Loucy (cell line): ENCODE data around the gene TMEM43.

ENCODE experiments used
- H2AFZ ChIP-seq: fragments of 200-600 bp; sonication (generic); 2 replicates; pipeline ENCODE4 v1.6.0; 2016; ENCODE audit warnings: antibody characterized with exemption, mild to moderate bottlenecking, low read length, moderate library complexity
- H3F3A ChIP-seq: fragments of 200-600 bp; 2 replicates; pipeline ENCODE4 v1.6.0; 2016; ENCODE audit warnings: antibody characterized with exemption, low read depth, mild to moderate bottlenecking
- H3K27me3 ChIP-seq: fragments of 200-600 bp; sonication (generic); 2 replicates; pipeline ENCODE4 v1.6.1; 2014; ENCODE audit warnings: low read length, mild to moderate bottlenecking; ENCODE audit not compliant: insufficient read depth, poor library complexity, severe bottlenecking
- H3K36me3 ChIP-seq: fragments of 200-600 bp; sonication (generic); 2 replicates; pipeline ENCODE4 v1.6.1; 2016; ENCODE audit warnings: low read length; ENCODE audit not compliant: insufficient read depth
- H3K4me1 ChIP-seq: fragments of 200-600 bp; sonication (generic); 2 replicates; pipeline ENCODE4 v1.5.1; 2014; ENCODE audit warnings: low read length, mild to moderate bottlenecking; ENCODE audit not compliant: insufficient read depth, poor library complexity, severe bottlenecking
- H3K4me2 ChIP-seq: fragments of 200-600 bp; sonication (generic); 2 replicates; pipeline ENCODE4 v1.6.0; 2014; ENCODE audit warnings: antibody characterized with exemption, low read length, low read depth, mild to moderate bottlenecking; ENCODE audit not compliant: poor library complexity, severe bottlenecking
- H3K4me3 ChIP-seq: fragments of 200-600 bp; sonication (generic); 2 replicates; pipeline ENCODE4 v1.5.1; 2014; ENCODE audit warnings: low read length, mild to moderate bottlenecking, mixed read lengths; ENCODE audit not compliant: poor library complexity, severe bottlenecking
- H3K79me2 ChIP-seq: fragments of 200-600 bp; sonication (generic); 2 replicates; pipeline ENCODE4 v1.6.1; 2014; ENCODE audit warnings: low read length; ENCODE audit not compliant: insufficient read depth
- H3K9ac ChIP-seq: fragments of 200-600 bp; sonication (generic); 2 replicates; pipeline ENCODE4 v1.6.0; 2014; ENCODE audit warnings: mild to moderate bottlenecking, low read depth, low read length, moderate library complexity; ENCODE audit not compliant: poor library complexity, severe bottlenecking
- H3K9me2 ChIP-seq: fragments of 200-600 bp; sonication (generic); replicated peaks from 2 replicates; pipeline ENCODE4 v1.6.1; 2016; ENCODE audit warnings: low read depth, low read length, mixed read lengths
- H3K9me3 ChIP-seq: fragments of 200-600 bp; sonication (generic); 2 replicates; pipeline ENCODE4 v1.6.1; 2014; ENCODE audit warnings: mild to moderate bottlenecking, antibody characterized with exemption, low read length, low read depth; ENCODE audit not compliant: insufficient read depth
- H4K20me1 ChIP-seq: fragments of 200-600 bp; sonication (generic); 2 replicates; pipeline ENCODE4 v1.6.0; 2014; ENCODE audit warnings: antibody characterized with exemption, low read length, mild to moderate bottlenecking; ENCODE audit not compliant: insufficient read depth, poor library complexity, severe bottlenecking
- CTCF ChIP-seq: fragments of 200-600 bp; sonication (generic); conservative IDR thresholded peaks from 2 replicates; pipeline ENCODE4 v1.5.1; 2014; ENCODE audit warnings: mild to moderate bottlenecking, antibody characterized with exemption, low read length
- EZH2phosphoT487 ChIP-seq: fragments of 200-600 bp; IDR thresholded peaks from 2 replicates; pipeline ENCODE4 v1.6.1; 2018; ENCODE audit warnings: antibody characterized with exemption, mild to moderate bottlenecking, moderate library complexity, borderline replicate concordance

The TMEM43 gene

GRCh38 chr3:14142567-14143270, 17.9 kb downstream of the TMEM43 start:
- no peaks in the 10 kb centered on the region for H3F3A ChIP-seq
- H2AFZ ChIP-seq = no peak overlapping the region
- no peaks in the 10 kb centered on the region for H3K9me2 ChIP-seq
- H3K9me3 ChIP-seq = no peaks in the 10 kb centered on the region
- no peaks in the 10 kb centered on the region for H3K79me2 ChIP-seq
- no peaks in the 10 kb centered on the region for H3K27me3 ChIP-seq
- peaks cover 12% of the 10 kb centered on the region for H3K4me1 ChIP-seq
- TF ChIP-seq EZH2phosphoT487 (no peak), CTCF (no peak)
- no peak overlapping the region for H3K9ac ChIP-seq
- H3K4me2 ChIP-seq = no peak overlapping the region
- peaks cover 6% of the 10 kb centered on the region for H4K20me1 ChIP-seq
- H3K4me3 ChIP-seq = no peak overlapping the region
- peaks cover 5% of the 10 kb centered on the region; the same call in 1 of the 2 replicates for H3K36me3 ChIP-seq

- Histone ChIP-seq H3F3A (no peaks in the 10 kb centered on the region), H3K27me3 (no peaks in the 10 kb centered on the region), H3K4me2 (peak overlapping the region; percentile 54), H3K4me3 (no peak overlapping the region), H3K9ac (peak overlapping the region; percentile 12), H3K36me3 (peaks cover 5% of the 10 kb centered on the region; the same call in 1 of the 2 replicates), H3K9me2 (no peaks in the 10 kb centered on the region), H3K9me3 (no peaks in the 10 kb centered on the region), H4K20me1 (peaks cover 6% of the 10 kb centered on the region), H2AFZ (no peak overlapping the region), H3K79me2 (no peaks in the 10 kb centered on the region), H3K4me1 (peaks cover 12% of the 10 kb centered on the region)
- no peak for TF ChIP-seq EZH2phosphoT487
- no peak for TF ChIP-seq CTCF
These were observed 18.7 kb downstream of the TMEM43 start for GRCh38 chr3:14143271-14144225.

GRCh38 chr3:14144423-14145075, 19.7 kb downstream of the TMEM43 start:
- Histone ChIP-seq H4K20me1 (peaks cover 6% of the 10 kb centered on the region), H2AFZ (no peak overlapping the region), H3K9me2 (no peaks in the 10 kb centered on the region), H3K4me1 (peaks cover 12% of the 10 kb centered on the region), H3K9ac (peak overlapping the region; percentile 12), H3K79me2 (no peaks in the 10 kb centered on the region), H3K27me3 (no peaks in the 10 kb centered on the region), H3K4me3 (no peak overlapping the region), H3K36me3 (peaks cover 5% of the 10 kb centered on the region; the same call in 1 of the 2 replicates), H3K9me3 (no peaks in the 10 kb centered on the region), H3F3A (no peaks in the 10 kb centered on the region), H3K4me2 (peak overlapping the region; percentile 54)
- TF ChIP-seq EZH2phosphoT487 (no peak), CTCF (no peak)
